HT1080 (cell line): ENCODE measurements around the gene EXO5. TPM values are rescaled to one million over a fixed set of nuclear protein-coding genes. Genes with fewer than 3 reads are reported as not detected.
"Not testable (repeated sequence)": the region's sequence is repeated elsewhere in the genome, so short reads cannot be mapped to it uniquely, and the experiment has no call there.

Source experiments
- DNase-seq: peaks from one replicate; pipeline ENCODE4 v3.0.0-alpha.2; 2015; ENCODE audit warnings: low read depth
- polyA plus RNA-seq, 2 experiments: library from polyadenylated mRNA; depleted of rRNA; stranded (reverse); fragments of >200 nt; gene quantifications; 2 replicates each; pipeline ENCODE4 v1.2.3, GENCODE V29; 2015
- total RNA-seq: library from RNA; depleted of rRNA; stranded (reverse); fragments of >200 nt; shearing (Covaris generic); gene quantifications from 2 replicates; pipeline ENCODE4 v1.2.3, GENCODE V29; 2014; rRNA removed

The EXO5 gene
- total RNA-seq, result 3.1 and 5.2 TPM in 2 replicates
- 4.5 and 6.0 TPM in 2 replicates for polyA plus RNA-seq (2015; cell fraction: cytosol; rRNA removed)
- polyA plus RNA-seq (2015; cell fraction: nucleus; rRNA removed), result 6.7 and 9.6 TPM in 2 replicates

DNA sequence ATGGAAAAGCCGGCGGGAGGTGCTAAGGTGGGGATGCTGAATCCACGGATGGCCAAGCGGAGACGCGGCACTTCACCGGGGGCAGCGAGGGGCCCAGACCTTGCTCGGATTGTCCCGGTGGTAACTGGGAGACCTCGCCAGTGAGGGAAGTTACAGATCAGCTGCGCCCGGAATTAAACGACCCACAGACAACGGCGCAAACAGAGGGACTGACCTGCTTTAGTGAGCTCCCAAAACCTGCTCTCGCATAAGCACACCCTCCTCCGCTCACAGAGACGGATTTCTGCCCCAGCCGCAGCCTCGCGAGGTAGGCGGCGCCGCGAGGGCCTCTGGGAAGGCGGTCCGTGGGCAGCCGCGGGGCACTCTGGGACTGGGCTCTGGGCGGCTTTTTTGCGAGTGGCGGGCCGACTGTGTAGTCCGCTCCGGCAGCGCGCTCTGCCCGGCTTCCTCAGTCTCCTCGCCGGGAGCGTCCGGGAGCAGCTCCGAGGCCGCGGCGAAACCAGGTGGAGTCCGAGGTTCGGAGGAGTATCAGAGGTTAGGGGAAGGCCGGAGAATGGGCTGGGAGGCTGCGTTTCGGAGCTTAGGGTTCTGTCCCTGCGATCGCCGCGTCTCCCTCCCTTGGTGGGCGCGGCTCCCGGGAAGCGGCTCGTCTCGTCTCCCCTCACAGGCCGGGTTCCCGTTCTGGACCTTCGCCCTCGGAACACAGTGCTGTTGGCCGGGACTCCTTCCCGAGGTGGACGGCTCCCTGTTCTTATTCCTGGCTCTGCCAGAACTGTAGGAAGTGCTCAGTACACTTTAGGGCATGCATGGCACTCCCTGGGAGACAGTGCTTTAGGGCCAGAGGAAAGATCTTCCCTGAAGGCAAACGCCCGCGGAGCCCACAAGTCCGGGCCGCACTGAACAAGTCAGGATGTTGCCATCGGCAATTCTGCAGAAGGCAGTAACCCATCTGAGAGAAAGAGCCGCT, at the start of gene EXO5:
EXO5 (plus strand) TSS at position 393 of the 967 bp plus-strand sequence. CDS start 5,778 bp downstream, outside the sequence.
- peak; percentile 49 for DNase-seq

- no peak for DNase-seq
Measured at GRCh38 chr1:40462956-40463590, 45.5 kb upstream of the EXO5 start.

DNA sequence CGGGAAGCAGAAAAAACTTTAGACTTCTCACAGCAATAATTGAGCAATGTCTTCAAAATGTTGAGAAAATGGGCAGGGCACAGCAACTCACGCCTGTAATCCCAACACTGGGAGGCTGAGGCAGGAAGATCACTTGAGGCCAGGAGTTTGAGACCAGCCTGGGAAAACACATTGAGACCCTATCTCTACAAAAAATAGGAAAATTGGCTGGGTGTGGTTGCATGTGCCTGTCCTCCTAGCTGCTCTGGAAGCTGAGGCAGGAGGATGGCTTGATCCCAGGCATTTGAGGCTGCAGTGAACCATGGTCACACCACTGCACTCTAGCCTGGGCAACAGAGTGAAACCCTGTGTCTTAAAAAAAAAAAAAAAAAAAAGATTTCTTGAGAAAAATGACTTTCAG, 39.2 kb upstream of the EXO5 start:
- no peak for DNase-seq

DNA sequence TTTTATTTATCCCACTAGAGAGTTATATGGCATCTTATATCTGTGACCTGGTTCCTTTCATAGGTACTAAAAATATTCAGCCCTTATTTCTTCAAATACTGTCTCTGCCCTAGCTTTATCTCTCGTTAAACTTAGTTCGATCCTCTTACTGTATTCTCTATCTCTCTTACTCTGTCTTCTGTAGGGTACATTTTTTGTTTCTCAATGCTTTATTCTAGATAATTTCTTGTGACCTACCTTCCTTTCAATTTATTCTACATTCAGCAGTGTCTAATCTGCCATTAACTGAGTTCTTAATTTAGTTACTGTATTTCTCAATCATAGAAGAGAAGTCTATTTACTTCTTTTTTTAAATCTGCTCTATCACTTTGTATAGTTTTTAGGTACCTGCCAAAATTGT, 33.3 kb upstream of the EXO5 start:
- no peak for DNase-seq

GRCh38 chr1:40476924-40477677, 31.5 kb upstream of the EXO5 start, which contains the start of gene ZFP69:
ZFP69 (plus strand) TSS chr1:40477290; CDS start chr1:40479362, 2,072 bp downstream.
- DNase-seq, result peak; percentile 61

DNA sequence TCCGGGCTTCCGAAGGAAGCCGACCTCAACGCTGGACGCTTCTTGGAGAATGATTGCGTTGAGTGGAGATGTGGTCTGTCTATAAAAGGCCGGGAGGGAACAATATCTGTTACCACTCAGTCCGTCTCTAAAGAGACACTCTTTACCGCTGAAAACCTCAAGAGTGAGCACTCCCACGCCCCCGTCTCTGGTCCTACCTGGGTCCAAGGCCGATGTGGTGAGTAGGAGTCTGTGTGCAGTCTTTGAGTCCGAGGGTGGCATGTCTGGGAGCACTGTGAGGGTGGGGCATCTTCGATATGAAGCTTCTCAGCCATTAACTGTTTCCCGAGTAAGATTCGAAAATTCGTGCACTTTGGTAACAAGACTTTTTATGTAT, 30.9 kb upstream of the EXO5 start:
- DNase-seq, result no peak

DNA sequence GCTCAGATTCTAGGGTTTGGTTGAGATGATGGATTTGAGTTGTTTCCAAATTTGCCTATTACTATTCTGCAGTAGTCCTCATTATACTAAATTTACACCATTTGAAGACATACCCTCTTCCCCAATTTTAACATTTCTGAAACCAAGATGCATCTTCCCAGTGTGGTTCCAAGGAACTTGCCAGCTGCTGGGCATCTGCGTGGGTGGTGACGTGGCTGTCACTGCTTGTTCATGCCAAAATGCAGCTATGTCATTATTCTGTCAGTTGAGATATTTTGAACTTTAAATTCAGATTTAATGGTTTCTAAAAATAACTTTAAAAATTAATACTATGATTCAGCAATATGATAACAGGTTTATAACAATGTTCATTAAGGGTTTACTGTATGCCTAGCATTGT, 30.3 kb upstream of the EXO5 start:
- no peak for DNase-seq

- no peak for DNase-seq
Measured at GRCh38 chr1:40479156-40479555, 29.4 kb upstream of the EXO5 start.

- no peak for DNase-seq
Measured at GRCh38 chr1:40495315-40495903, 13.2 kb upstream of the EXO5 start.

- not testable (repeated sequence) for DNase-seq
Measured at GRCh38 chr1:40502651-40503050, 5.9 kb upstream of the EXO5 start.

DNA sequence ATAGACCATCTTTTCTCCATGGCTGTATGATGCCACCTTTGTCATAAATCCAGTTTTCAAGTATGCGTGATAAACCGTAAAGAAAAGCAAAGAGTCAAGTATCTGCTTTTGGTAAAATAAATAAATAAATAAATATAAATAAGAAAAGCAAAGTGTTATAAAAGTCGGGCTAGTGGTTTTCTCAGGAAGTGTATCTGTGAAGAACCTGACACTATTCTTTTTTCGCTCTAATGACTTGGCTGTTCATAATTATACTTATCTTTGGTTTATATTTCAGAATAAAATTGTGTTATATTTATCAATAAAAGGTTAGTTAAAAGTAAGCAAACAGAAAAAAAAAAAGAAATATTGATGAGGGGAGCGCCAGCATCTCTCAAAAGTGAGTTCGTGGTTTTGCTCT, 594 bp upstream of the EXO5 start:
- no peak for DNase-seq

- DNase-seq, result no peak
Measured at GRCh38 chr1:40519517-40519916, 10.9 kb downstream of the EXO5 start.

DNA sequence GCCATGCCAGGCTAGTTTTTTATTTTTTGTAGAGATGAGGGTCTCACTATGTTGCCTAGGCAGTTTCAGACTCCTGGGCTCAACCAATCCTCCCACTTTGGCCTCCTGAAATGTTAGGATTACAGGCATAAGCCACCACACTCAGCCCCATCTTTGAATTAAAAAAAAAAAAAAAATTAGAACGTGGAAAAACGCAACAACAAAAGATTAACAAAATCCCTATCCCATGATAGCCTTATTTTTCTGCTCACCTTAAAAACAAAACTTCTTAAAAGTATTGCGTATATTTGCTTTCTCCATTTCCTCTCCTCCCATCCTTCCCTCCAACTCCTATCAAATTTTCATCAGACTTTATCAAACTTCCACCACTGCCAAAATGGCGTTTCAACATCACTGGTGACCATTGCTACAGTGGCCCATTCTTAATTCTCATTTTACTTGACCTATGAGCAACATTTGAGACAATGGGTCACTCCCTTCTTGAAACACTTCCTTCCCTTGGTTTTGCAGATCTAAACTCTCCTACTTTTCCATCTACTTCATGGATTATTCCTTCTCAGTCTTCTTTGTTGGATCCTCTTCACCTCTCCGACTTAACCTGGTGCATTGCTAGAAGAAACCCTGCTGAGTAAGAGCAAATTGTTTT, 22.3 kb downstream of the EXO5 start:
- DNase-seq, result no peak

DNA sequence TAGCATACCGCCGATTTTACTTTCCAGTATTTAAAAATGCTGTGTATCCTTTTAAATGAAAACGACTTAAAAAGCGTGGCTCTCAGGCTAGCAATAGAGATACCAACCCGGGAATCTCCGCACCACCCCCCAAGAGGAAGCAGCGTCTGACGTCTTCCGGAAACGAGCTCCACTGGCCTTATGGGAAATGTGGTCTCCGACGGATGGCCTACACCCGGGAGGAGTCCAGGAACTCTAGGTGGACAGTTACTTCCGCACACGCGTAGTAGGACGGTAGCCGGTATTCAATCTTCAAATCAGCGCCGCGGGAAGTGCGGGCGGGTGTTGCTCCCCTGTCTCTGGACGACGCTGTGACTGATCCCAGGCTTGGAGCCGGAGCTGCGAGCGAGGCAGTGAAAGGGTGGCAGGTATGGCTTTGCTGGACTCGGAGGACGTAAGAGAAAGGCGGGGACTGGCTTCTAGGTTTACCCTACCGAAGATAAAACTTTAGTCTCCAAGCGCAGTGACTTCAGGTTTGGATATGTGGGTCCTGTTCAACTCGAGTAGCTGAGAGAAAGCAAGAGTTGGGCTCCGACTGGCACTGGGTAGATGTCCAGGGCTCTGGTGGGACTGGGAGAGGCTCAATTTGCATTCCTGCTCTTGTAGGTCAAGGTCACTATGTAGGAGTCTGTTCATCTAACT, 23.0 kb downstream of the EXO5 start, which contains the start of gene ZNF684:
ZNF684 (plus strand) TSS at position 257 of the 681 bp plus-strand sequence. CDS start 1,530 bp downstream, outside the sequence.
- peak; percentile 93 for DNase-seq

DNA sequence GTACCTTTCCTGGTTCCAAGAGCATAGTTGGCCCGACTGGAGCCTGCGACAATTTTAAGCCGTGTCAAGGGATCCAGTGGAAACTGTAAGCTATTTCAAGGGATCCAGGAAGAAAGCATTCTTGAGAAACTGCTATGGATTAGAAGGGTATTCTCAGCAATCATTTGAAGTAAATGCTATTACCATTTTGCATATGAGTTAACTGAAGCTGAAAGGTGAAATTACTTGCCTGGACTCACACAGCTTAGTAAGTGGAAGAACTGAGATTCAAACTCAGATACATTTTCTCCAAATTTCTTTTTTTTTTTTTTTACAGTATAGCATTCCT, 23.5 kb downstream of the EXO5 start:
- no peak for DNase-seq

- peak; percentile 54 for DNase-seq
Measured at GRCh38 chr1:40532844-40533424, 24.4 kb downstream of the EXO5 start.

DNA sequence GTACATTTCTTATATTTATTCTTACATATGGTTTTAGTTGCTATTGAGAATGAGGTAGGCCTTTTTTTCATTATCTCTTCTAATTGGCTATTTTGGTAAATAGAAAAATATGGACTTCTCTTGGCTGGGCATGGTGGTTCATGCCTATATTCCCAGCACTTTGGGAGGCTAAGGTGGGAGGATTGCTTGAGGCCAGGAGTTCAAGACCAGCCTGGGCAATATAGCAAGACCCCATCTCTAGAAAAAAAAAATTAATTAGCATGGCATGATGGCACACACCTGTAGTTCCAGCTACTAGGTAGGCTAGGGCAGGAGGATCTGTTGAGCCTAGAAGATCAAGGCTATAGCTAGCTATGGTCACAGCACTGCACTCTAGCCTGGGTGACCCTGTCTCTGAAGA, 26.0 kb downstream of the EXO5 start:
- DNase-seq, result no peak

GRCh38 chr1:40535732-40536131, 27.2 kb downstream of the EXO5 start:
- no peak for DNase-seq

GRCh38 chr1:40539338-40539737, 30.8 kb downstream of the EXO5 start:
- no peak for DNase-seq

DNA sequence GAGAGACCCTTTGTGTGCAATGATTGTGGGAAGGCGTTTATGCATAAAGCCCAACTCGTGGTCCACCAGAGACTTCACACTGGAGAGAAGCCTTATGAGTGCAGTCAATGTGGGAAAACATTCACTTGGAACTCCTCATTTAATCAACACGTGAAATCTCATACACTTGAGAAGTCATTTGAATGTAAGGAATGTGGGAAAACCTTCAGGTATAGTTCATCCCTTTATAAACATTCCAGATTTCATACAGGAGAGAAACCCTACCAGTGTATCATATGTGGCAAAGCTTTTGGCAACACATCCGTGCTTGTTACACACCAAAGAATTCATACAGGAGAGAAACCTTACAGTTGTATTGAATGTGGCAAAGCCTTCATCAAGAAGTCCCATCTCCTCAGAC, 38.4 kb downstream of the EXO5 start:
- no peak for DNase-seq
